ENCODE measurements around the gene PCDHGA4.
"Not testable (repeated sequence)": the region's sequence is repeated elsewhere in the genome, so short reads cannot be mapped to it uniquely, and the experiment has no call there.

The PCDHGA4 gene

GRCh38 chr5:141349917-141350619 lies 4.8 kb upstream of the PCDHGA4 start, which contains the start of gene PCDHGB1:
PCDHGB1 (plus strand) TSS chr5:141350099; CDS start chr5:141350261, 162 bp downstream.
- DNase-seq, result peak; percentile 78

GRCh38 chr5:141351591-141351990 lies 3.2 kb upstream of the PCDHGA4 start:
- no peak for DNase-seq

GRCh38 chr5:141355641-141356040 lies 820 bp downstream of the PCDHGA4 start:
- no peak for DNase-seq

- DNase-seq, result no peak
These were observed 1.3 kb downstream of the PCDHGA4 start for GRCh38 chr5:141356133-141356532.

GRCh38 chr5:141356950-141357349 lies 2.1 kb downstream of the PCDHGA4 start:
- no peak for DNase-seq

GRCh38 chr5:141359790-141360426 lies 5.1 kb downstream of the PCDHGA4 start, which contains the start of gene PCDHGB2:
PCDHGB2 (plus strand) TSS chr5:141359994; CDS start chr5:141360136, 142 bp downstream.
- DNase-seq, result peak; percentile 4

- DNase-seq, result no peak
These were observed 5.9 kb downstream of the PCDHGA4 start for GRCh38 chr5:141360685-141361084.

- no peak for DNase-seq
These were observed 7.9 kb downstream of the PCDHGA4 start for GRCh38 chr5:141362719-141363118.

- no peak for DNase-seq
These were observed 9.3 kb downstream of the PCDHGA4 start, which contains the start of gene PCDHGA5 for GRCh38 chr5:141363952-141364660. PCDHGA5 (plus strand) TSS chr5:141364162; CDS start chr5:141364331, 169 bp downstream.

- DNase-seq, result no peak
These were observed 11.4 kb downstream of the PCDHGA4 start for GRCh38 chr5:141366016-141366896.

GRCh38 chr5:141369994-141370848 lies 15.4 kb downstream of the PCDHGA4 start, which contains the start of gene PCDHGB3:
PCDHGB3 (plus strand) TSS chr5:141370242; CDS start chr5:141370395, 153 bp downstream.
- DNase-seq, result peak; percentile 0

GRCh38 chr5:141371572-141372475 lies 17.0 kb downstream of the PCDHGA4 start:
- no peak for DNase-seq

- no peak for DNase-seq
These were observed 19.0 kb downstream of the PCDHGA4 start, which contains the start of gene PCDHGA6 for GRCh38 chr5:141373673-141374317. PCDHGA6 (plus strand) TSS chr5:141373891; CDS start chr5:141374084, 193 bp downstream.

- no peak for DNase-seq
These were observed 19.8 kb downstream of the PCDHGA4 start for GRCh38 chr5:141374627-141375026.

GRCh38 chr5:141375444-141376155 lies 20.8 kb downstream of the PCDHGA4 start:
- not testable (repeated sequence) for DNase-seq

GRCh38 chr5:141382469-141383294 lies 27.9 kb downstream of the PCDHGA4 start, which contains the start of gene PCDHGA7:
PCDHGA7 (plus strand) TSS chr5:141382742; CDS start chr5:141382900, 158 bp downstream.
- peak; percentile 53 for DNase-seq

- no peak for DNase-seq
These were observed 28.5 kb downstream of the PCDHGA4 start for GRCh38 chr5:141383345-141383744.
